ENCODE measurements around the gene GM2A.
"Not testable (repeated sequence)": the region's sequence is repeated elsewhere in the genome, so short reads cannot be mapped to it uniquely, and the experiment has no call there.

GM2A gene

DNA sequence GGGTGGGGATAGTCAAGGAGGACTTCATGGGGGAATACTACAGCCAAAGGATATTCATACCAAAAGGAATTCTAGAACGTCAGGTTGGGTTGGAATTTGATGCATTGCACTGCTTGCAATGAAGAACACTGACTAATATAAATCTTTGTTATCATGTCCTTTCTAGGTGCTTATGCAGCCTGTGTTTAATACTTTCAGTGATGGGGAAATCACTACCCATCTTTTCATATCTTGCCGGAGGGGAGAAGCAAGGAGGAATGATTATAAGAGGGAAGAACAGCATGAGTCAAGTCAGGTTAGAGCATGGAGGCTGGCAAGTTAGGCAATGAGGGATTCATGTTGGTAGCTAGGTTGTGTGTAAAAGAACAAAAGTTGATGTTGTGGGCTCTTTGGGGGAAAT, 24.0 kb upstream of the GM2A start:
- no peak for DNase-seq (ENCODE audit: low spot score)

DNA sequence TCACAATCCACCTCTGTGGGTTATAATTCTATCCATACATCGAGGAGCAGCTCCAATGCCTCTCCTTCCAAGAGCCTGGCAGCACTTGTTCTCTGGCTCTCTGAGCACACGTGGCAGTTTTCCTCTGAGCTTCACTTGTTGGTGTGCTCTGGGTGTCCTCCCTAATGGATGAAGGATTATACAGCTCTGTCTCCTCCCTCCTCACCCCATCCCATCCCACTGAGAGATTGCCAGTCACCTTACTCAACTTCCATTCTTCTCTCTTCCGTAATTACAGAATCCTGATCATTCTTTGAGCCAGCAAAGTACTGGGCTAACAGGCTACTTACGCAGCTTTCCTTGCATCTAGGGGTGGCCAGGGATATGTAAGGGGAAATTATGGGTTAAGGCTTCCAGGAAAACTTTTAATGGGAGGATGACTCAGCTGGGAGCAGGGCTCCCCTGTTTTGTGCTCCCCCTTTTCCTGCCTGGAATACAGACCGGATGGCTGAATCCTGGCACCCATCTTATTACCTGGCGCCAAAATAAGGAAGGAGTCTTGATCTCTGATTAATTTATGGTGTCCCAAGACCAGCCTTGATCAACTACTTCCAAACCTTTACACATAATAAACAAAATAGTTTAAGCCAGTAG, 22.8 kb upstream of the GM2A start:
- DNase-seq (ENCODE audit: low spot score), result no peak

DNA sequence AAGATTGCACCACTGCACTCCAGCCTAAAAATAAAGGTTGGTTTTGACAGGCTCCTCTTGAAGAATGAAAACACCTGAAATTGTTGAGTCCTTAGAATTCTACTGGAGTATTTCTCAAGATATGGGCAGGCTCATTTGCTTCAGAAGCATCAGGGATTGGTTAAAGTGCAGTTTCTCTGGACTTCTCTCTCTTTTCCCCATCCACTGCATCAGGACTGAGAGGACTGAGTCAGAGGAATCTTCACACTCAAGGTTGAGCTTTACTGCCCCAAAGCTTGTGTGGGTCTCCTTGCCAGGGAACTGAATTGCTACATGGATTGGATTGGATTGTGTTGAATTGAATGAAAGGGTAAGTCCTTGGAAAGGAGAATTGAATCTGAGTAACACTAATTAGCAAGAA, 21.6 kb upstream of the GM2A start:
- DNase-seq (ENCODE audit: low spot score), result no peak

DNA sequence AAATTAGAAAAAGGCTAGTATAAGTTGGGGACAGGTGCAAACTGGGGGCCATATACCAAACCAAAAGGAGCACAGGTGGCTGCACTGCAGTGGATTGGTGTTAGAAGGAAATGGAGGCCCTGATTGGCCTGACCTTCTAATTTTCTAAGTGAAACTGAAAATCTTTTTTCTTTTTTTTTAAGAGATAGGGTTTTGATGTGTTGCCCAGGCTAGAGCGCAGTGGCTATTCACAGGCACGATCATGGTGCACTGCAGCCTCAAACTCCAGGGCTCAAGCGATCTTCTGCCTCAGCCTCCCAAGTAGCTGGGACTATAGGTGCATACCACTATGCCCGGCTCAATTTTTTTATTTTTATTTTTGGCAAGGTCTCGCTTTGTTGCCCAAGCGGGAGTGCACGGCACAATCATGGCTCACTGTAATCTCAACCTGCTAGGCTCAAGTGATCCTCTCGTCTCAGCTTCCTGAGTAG, 19.3 kb upstream of the GM2A start:
- DNase-seq (ENCODE audit: low spot score), result no peak

DNA sequence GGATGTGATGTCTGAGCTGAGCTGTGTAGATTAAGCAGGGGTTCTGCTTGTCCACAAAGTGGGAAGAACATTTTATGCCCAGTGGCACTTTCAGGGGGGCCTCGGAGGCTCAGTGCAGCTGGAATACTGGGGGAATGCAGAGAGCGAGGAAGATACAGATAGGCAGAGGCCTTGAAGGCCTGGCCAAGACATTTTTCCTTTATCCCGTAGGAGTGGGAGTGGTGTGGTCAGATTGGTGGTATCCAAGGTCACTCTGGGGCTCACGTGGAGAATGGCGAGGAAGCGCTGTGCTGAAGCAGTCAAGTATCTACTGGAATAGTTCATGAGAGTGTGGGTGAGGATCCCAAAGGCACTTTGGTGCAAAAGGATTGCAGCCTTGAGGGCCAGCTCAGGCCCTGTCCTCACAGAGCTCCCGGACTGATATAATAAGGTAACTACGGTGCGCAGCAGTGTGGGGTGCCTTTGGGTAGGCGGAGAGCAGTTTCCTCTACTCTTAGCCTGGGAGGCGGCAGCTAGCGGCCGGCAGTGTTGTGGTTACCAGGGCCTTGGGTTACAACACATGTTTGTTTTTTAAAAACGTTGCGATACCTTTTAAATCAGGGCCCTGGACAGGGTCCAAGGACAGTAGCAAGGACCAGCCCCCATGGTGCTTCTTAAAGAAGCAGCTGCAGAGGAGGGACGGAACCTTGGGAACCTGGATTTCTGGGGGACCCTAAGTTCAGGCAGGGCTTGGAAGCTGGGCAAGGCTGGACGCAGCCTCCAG, 18.3 kb upstream of the GM2A start:
- DNase-seq (ENCODE audit: low spot score), result peak; percentile 48

DNA sequence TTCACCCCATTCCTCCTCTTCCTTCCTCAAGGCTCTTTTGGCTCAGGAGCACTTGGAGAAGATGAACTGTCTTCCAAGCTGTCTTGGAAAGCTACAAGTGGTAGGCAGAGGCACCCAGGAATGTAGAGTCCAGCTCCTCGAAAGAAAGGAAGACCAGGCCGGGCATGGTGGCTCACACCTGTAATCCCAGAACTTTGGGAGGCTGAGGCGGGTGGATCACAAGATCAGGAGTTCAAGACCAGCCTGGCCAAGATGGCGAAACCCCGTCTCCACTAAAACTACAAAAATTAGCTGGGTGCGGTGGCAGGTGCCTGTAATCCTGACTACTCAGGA, 17.8 kb upstream of the GM2A start:
- not testable (repeated sequence) for DNase-seq (ENCODE audit: low spot score)

DNA sequence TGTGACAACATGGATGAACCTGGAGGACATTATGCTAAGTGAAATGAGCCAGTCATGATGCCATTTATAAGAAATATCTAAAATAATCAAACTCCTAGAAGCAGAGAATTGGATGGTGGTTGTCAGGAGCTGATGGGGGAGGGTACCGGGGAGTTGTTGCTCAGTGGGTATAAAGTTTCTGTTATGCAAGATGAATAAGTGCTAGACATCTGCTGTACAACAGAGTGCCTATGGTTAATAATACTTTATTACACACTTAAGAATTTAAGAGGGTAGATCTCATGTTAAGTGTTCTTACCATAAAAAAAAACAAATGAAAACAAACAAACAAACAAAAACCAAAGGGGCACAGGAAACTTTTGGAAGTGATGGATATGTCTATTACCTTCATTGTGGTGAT, 16.1 kb upstream of the GM2A start:
- no peak for DNase-seq (ENCODE audit: low spot score)

DNA sequence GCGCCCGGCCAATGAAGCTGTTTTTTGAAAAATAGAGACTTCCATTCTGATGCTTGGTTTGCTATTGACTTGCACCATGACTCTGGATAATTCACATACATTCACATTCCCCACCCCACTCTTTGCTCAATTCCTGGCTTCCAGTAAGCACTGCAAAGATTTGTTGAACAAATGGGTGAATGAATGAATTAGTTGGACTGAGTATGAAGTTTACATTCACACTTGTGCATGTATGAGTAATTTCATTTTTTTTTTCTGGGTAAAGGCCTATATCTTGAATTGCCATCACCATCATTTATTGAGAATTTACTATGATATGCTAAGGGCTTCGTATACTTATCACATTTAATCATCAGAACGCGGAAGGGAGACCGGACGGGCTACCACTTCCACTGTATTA, 15.3 kb upstream of the GM2A start:
- DNase-seq (ENCODE audit: low spot score), result no peak

DNA sequence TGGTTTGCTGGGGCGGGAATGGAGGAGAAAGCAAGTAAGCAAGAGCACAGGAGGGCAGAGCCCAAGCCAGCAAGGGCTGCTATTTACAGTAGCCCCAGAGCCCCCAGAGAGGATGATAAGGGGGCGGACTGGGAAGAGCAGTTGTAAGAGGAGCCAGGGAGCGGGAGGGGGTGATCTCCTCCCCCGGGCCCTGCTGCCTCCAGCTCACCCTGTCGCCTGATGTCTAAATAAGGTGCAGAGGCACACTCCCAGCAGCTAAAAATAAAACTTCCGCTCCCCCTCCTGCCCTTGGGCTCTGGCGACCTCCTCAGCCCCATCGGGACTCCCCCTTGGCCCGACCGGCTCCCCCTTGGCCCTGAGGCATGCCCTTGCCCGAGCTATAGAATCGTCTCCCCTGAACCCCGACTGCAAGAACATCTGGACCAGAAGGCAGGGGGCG, 14.7 kb upstream of the GM2A start:
- no peak for DNase-seq (ENCODE audit: low spot score)

DNA sequence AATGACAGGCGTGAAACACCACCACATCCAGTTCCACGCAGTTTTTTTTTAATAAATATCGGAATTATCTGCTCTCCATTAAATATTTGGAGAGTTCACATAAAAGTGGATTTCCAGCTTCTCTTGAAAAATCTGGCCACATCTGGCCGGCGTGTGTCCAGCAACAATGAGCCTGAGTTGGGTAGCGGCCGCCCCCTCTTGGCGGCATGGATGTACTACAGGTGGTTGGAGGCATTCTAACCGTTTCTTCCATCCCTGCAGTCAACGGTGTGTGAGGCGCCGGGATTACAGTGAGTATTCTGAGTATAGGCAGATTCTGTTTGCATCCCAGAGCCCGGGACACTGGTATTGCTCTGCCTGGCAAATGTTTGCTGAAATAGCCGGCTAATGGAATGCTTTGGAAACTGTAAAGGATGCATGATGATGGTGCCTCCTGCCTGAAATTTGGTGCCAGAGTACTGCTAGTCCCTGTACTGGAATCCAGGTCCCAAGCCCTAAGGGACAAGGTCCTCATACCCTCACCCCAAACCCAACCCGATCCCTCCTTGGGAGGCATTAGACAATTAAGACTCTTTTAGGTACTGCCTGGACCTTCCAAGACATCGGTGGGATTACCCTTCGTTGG, 13.6 kb upstream of the GM2A start:
- DNase-seq (ENCODE audit: low spot score), result peak; percentile 89

DNA sequence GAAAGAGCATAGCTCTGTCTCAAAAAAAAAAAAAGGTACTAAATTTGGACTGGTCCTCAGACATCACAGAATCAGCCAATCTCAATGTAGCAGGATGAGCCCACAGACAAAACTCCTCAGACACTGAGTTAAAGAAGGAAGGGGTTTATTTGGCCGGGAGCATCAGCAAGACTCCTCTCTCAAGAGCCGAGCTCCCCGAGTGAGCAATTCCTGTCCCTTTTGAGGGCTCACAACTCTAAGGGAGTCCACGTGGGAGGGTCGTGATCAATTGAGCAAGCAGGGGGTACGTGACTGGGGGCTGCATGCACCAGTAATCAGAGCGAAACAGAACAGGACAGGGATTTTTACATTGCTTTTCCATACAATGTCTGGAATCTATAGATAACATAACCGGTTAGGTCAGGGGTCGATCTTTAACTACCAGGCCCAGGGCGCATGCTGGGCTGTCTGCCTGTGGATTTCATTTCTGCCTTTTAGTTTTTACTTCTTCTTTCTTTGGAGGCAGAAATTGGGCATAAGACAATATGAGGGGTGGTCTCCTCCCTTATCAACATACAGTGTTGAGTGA, 12.6 kb upstream of the GM2A start:
- not testable (repeated sequence) for DNase-seq (ENCODE audit: low spot score)

DNA sequence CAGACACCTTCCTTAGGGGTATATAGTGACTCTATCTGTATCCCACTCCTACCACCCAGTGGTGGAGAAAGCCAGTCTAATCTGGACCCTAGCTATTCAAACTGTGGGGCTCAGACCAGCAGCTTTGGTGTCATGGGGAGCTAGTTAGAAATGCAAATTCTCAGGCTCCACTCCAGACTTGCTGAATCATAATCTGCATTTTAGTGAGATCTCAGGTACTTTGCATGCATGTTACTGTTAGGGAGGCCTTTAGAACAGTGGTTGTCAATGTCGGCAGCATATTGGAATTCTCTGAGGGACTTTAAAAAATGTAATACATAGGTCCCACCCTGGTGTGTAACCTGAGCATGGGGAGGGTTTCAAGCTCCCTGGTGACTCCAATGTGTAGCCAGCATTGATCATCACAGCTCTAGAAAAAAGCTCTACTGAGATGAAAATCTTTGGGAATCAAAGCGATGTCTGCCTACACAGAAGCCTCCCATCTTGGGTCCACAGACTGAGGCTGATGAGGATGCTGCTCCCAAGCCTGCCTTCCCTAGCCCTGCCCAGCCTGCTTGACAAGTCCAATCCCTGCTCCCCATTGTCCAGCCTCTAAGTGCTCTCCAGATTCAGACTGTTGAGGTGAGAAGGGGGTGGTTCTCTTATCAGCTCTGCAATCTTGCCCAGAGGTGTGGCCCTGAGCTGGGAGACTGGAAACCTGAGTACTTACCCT, 11.9 kb upstream of the GM2A start:
- no peak for DNase-seq (ENCODE audit: low spot score)

DNA sequence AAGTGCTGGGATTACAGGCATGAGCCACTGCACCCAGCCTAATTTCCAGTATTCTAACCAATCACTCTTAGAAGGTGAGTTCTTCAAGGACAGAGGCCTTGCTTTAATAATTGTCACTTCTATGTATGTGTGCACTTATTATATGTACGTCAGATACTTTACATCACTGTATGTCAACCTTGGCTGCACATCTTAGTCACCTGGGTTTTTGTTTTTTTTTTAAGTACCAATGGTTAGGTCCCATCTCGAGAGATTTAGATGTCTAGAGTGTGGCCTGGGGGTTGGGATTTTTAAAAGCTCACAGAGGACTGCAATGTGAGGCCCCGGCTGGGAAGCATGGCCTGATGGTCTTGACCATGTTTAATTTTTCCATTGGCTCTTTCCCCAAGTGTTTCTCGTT, 9.9 kb upstream of the GM2A start:
- DNase-seq (ENCODE audit: low spot score), result no peak

DNA sequence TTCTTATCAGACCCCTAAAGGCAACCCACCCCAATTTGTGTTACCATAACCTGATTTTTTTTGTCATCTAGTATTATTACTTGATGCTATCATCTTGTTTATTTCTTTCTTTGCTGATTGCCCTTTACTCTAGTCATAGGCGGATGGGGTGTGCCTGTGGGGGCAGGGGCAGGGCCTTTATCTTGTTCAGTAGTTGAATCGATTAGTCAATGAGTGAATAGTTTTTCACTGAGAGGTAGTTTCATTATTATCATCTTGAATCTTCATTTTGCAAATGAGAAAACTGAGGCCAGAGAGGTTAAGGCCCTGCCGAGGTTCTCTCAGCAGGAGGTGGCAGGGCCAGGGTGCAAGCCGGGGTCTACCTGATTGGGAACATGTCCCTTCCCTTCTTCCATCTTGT, 9.4 kb upstream of the GM2A start:
- no peak for DNase-seq (ENCODE audit: low spot score)

DNA sequence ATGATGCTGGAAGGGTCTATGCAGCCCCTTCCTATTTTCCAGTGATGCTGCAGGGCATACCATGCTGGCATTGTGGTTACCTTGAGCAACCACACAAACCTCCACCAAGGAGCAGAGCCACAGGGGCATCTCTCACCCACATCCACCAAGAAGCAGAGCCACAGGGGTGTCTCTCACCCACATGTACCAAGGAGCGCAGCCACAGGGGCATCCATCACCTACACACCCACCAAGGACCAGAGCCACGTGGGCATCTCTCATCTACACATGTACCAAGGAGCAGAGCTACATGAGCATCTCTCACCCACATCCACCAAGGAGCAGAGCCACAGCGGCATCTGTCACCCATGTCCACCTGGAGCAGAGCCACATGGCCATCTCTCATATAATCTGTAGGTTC, 8.8 kb upstream of the GM2A start:
- DNase-seq (ENCODE audit: low spot score), result no peak

DNA sequence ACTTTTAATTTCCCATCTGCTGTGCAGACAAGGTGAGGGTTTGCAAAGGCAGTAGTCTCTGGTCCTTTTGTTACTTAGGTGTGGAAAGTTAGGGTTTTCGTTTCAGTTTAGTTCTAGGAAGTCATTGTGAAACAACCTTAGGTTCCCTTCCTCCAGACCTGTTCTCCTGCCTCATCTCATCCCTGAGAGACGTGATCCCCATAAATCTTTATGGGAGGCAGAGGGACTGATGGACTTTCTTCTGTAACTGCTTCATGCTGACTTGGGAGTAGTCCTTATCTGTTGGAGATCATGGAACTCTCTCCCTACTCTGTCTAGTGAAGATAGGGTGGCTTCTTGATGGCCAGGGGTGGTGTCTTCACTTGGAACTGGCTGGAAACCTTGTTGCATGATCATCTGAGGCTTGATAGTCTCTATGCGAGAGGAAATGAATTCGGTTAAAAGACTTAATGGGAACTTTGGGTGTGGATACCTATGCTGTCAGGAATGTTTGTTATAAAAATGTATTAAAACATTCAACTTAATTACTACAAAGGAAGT, 7.2 kb upstream of the GM2A start:
- no peak for DNase-seq (ENCODE audit: low spot score)

DNA sequence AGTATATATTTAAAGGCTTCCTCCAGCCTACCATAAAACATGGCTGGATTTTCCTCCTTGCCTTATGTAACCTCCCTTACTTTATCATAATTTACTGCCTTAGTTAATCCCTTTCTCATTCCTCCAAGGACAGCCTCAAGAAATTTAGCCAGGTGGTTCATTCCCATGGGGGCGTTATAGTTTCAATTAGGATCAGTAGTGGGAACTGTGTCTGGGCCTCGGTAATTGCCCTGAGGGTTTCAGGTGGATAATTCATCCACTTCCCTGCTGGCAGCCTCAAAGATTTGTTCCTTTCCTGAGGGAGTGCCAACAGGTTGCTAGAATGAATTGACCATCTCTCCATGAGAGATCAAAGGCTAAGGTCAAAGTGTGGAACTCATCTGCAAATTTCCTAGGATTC, 4.3 kb upstream of the GM2A start:
- DNase-seq (ENCODE audit: low spot score), result no peak

DNA sequence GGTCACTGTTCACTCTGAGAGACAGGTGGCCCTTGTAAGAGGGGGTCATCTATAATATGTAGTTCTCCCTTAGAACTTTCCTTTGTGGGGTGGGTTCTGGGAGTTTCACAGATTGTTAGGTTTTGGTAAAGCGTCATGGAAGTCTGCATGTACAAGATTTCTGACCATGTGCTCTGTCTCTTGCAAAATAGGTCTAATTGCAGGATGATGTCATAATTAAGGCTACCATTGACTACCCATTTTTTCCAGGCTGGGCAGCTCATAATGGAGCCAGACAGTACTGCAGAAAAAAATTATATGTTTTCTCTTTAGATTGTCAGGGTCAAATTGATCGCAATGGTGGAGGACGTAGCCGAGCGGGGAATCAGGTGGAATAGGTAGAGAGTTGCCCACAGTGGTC, 3.7 kb upstream of the GM2A start:
- DNase-seq (ENCODE audit: low spot score), result no peak

DNA sequence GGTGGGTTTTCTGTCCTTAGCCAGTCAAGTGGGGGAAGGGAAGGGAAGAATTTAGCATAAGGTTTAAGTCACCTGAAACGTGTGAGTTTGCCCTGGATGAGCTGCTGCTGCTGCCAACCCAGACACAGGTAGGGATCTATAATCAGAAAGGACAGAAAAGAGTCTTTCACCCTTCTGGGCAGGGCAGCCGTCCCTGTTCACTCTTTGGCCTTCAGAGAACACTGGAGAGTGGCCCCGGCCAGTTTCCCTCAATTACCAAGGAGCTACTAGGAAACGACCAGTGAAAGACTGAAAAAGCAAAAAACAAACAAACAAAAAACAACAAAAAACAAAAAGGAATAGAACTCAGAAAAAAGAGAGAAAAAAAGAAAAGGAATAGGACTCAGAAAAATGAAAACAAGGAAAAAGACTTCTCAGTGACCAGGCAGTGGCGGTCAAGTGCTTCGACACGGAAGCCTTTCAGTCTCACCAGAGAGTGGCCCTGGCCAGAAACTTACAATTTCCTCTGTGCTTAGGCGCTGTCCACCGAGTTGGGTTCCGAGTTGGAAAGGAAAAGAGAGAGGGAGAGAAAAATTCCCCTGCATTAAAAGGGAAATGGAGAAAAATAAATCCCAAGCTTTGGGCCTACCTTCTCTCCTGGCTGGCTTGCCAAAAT, 2.5 kb upstream of the GM2A start:
- no peak for DNase-seq (ENCODE audit: low spot score)

DNA sequence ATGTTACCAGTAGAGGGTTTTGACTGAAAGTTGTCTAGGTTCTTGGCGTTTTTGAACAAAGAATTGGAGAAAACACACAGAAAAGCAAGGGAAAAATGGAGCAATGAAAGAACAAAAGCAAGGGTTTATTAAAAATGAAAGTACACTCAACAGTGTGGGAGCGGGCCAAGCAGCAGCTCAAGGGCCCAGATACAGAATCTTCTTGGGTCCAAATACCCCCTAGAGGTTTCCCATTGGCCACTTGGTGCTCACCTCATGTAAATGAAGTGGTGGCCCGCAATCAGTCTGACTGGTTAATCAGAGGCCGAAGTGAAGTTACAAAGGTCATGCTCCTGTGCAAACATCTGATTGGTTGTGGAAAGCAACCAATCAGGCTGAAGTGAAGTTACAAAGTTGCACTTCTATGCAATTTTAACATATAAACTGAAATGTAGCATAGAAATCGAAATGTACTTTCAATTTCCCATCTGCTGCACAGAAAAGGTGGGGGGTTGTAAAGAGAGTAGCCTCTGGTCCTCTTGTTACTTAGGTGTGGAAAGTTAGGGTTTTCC, 1.9 kb upstream of the GM2A start:
- no peak for DNase-seq (ENCODE audit: low spot score)

DNA sequence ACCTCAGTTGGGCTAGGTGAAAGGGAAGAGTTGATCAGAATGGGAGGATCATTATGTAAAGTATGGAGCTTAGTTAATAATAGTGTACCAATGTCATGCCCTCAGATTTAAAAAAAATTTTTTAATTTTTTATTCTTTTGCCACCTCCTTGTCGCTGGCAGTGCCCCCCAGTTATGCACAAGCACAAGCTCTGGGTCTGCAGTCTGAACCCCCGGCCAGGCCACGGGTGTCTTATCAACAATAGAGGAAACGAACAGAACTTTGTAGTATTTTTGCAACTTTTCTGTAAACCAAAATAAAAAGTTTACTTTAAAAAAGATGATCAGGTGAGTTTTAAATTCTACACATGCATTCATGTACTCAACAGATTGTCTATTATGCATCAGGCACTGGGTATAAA, 1.4 kb upstream of the GM2A start:
- DNase-seq (ENCODE audit: low spot score), result no peak

DNA sequence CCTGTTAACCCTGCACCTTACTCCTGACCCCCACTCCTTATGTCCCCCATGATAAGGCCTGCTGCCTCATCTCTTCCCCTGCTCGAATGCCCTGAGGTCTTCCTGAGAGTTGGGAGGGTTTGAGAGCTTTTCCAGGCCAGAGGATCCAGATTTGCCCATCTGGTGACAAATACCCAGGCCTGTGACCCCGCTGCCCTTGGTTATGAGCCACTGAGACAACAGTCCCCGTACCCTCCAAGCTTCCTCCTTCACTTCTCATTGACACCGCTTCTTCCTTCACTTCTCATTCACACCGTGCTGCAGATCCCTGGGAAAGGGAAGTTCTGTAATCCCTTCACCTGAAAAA, 593 bp downstream of the GM2A start:
- no peak for DNase-seq (ENCODE audit: low spot score)

Data from AG08395 (cell line).